Measurements from ENCODE around the gene LNPK.
"Not testable (repeated sequence)": the region's sequence is repeated elsewhere in the genome, so short reads cannot be mapped to it uniquely, and the experiment has no call there.

LNPK gene

GRCh38 chr2:175903384-175903936, 98.6 kb downstream of the LNPK start:
- DNase-seq = no peak

- not testable (repeated sequence) for DNase-seq
Measured at GRCh38 chr2:175895957-175896356, 106.1 kb downstream of the LNPK start.

DNA sequence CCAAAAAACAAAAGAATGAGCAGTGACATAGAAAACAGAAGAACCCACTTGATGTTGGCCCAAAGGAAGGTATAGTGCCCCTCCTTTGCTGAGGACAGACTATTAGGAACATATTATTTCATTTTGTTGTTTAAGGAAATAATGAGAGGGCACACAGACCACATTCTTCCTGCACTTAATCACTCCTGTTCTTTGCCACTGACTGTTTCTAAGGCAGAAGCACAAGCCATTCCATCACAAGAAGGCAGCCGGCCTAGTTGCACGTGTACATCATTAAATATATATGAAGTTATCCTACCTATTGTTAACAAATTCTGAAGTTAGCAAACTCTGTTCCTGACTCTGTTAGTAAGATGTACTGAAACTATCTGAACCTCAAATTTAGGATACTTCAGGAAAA, 110.0 kb downstream of the LNPK start:
- no peak for DNase-seq

DNA sequence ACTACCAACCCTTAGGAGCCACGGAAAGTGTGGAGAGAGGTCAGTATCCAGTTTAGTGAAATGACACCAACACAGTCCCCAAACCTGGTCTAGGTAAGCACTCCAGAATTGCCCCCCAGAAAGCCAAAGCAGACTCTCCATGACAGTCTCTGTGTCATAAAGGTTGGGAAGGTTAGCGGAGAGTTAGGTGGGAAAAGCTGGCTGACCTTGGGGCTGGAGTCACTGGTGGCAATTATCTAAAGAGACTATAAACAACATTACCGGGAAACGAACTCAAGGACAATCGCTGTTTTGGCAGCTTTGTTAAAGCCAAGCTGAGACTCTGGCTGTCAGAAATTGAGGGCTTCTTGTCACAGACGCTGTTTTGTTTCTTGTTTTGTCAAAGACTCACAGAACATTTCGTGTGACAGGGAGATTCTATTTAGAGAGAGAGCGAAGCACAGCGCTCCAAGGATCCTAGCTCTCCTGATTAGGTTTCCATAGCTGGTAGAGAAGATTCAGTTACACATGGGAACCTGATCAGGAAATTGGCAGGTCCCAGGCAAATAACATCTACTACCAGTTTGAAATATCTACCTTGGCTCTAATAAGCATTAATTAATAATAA, 111.3 kb downstream of the LNPK start:
- DNase-seq = no peak

DNA sequence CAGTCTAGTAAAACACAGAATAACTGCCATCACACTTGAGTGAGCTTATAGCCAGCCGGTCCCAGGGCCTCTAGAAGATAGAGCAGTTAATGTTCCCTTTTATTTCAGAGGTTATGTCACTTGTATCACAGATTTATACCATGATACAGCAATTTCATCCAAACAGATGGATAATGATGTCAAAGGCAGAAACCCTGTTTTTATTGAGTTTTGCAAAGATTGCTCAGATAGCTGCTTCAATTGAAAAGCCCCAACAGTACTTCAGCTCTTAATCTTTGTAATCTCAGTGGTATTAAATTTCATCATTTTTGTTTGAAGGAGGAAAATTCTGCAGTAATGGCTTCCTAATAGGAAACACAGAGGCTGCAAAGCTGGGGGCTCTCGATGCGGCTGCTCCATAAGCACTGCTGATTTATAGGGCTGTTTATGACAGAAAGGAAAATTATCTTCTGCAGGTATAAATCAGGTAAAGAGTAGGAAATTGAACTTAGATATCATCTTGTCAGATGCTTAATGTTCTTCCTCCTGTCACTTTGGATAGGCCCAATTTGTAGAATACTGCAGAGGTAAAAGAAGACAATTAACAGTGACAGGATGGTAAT, 112.3 kb downstream of the LNPK start:
- DNase-seq = no peak

- no peak for DNase-seq
Measured at GRCh38 chr2:175887776-175888175, 114.3 kb downstream of the LNPK start.

DNA sequence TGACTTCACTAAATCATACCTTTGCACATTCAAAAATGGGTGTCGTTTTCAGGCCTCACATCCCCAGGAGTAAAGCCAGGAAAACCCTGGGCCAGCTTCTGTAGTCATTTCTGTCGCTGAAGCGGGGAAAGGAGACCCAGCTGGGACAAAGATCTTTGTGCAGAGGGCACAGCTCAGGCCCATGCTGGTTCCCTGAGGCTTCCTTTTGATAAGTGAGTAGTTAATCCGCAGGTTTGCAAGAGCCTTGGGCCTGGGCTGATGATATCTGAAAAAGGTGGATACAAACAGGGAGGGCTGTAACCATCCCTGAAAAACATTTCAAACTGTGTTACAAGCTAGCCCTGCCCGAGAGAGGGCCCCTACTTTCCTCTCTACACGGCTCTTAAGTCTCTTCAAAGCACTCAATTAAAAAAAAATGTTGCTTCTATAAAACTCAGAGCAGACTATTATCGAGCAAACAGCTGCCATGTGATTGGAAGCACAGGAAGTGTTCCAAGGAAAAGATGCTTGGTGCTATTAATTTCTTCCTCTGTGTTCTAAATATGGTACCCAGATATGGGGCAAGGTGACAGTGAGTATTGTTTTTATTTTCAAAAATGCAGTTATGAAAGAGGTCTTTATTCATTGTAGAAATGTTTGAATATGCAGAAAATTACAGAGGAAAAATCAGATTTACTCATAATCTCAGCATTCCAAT, 117.2 kb downstream of the LNPK start:
- no peak for DNase-seq

- DNase-seq = no peak
Measured at GRCh38 chr2:175883586-175884194, 118.4 kb downstream of the LNPK start.

GRCh38 chr2:175879679-175880078, 122.4 kb downstream of the LNPK start:
- DNase-seq = no peak

- no peak for DNase-seq
Measured at GRCh38 chr2:175877845-175878544, 124.1 kb downstream of the LNPK start.

GRCh38 chr2:175874291-175874690, 127.8 kb downstream of the LNPK start:
- no peak for DNase-seq
